ENCODE results near the gene LAGE3.

LAGE3 gene

GRCh38 chrX:154467556-154467955 lies 11.5 kb downstream of the LAGE3 start:
- Histone ChIP-seq H3K27me3 (ENCODE audit: insufficient read depth, low read depth, severe bottlenecking) (peaks cover 38% of the 10 kb centered on the region), H3K9me3 (ENCODE audit: severe bottlenecking) (no peaks in the 10 kb centered on the region), H3K27ac (no peak overlapping the region), H3K36me3 (peaks cover 87% of the 10 kb centered on the region), H3K4me3 (ENCODE audit: low read depth, low read length) (no peak overlapping the region)
- no peak for DNase-seq
- TF ChIP-seq CTCF (IDR thresholded peaks at IDR 0.05; ENCODE audit: low read depth, low read length) = no peak

- DNase-seq = no peak
- no peak overlapping the region for H3K27ac ChIP-seq
- H3K27me3 ChIP-seq (ENCODE audit: insufficient read depth, low read depth, severe bottlenecking) = peaks cover 38% of the 10 kb centered on the region
- TF ChIP-seq CTCF (IDR thresholded peaks at IDR 0.05; ENCODE audit: low read depth, low read length) = no peak
- no peak overlapping the region for H3K4me3 ChIP-seq (ENCODE audit: low read depth, low read length)
- H3K9me3 ChIP-seq (ENCODE audit: severe bottlenecking) = no peaks in the 10 kb centered on the region
- H3K36me3 ChIP-seq = peaks cover 93% of the 10 kb centered on the region
Observed at GRCh38 chrX:154466907-154467306, 12.2 kb downstream of the LAGE3 start.

- Histone ChIP-seq H3K27me3 (ENCODE audit: insufficient read depth, low read depth, severe bottlenecking) (peaks cover 41% of the 10 kb centered on the region), H3K4me3 (ENCODE audit: low read depth, low read length) (no peak overlapping the region), H3K9me3 (ENCODE audit: severe bottlenecking) (no peaks in the 10 kb centered on the region), H3K36me3 (peaks cover 93% of the 10 kb centered on the region), H3K27ac (no peak overlapping the region)
- no peak for DNase-seq
- TF ChIP-seq CTCF (IDR thresholded peaks at IDR 0.05; ENCODE audit: low read depth, low read length) = no peak
Observed at GRCh38 chrX:154466036-154466435, 13.0 kb downstream of the LAGE3 start.

GRCh38 chrX:154465601-154466000 lies 13.5 kb downstream of the LAGE3 start:
- Histone ChIP-seq H3K27ac (no peak overlapping the region), H3K9me3 (ENCODE audit: severe bottlenecking) (no peaks in the 10 kb centered on the region), H3K4me3 (ENCODE audit: low read depth, low read length) (no peak overlapping the region), H3K27me3 (ENCODE audit: insufficient read depth, low read depth, severe bottlenecking) (peaks cover 44% of the 10 kb centered on the region), H3K36me3 (peaks cover 93% of the 10 kb centered on the region)
- no peak for TF ChIP-seq CTCF (IDR thresholded peaks at IDR 0.05; ENCODE audit: low read depth, low read length)
- DNase-seq = no peak

GRCh38 chrX:154464806-154465365 lies 14.2 kb downstream of the LAGE3 start:
- peaks cover 43% of the 10 kb centered on the region for H3K27me3 ChIP-seq (ENCODE audit: insufficient read depth, low read depth, severe bottlenecking)
- H3K27ac ChIP-seq = no peak overlapping the region
- peaks cover 89% of the 10 kb centered on the region for H3K36me3 ChIP-seq
- no peak for TF ChIP-seq CTCF (IDR thresholded peaks at IDR 0.05; ENCODE audit: low read depth, low read length)
- no peaks in the 10 kb centered on the region for H3K9me3 ChIP-seq (ENCODE audit: severe bottlenecking)
- DNase-seq = no peak
- H3K4me3 ChIP-seq (ENCODE audit: low read depth, low read length) = no peak overlapping the region

GRCh38 chrX:154463611-154464220 lies 15.4 kb downstream of the LAGE3 start:
- no peak for TF ChIP-seq CTCF (IDR thresholded peaks at IDR 0.05; ENCODE audit: low read depth, low read length)
- no peaks in the 10 kb centered on the region for H3K9me3 ChIP-seq (ENCODE audit: severe bottlenecking)
- no peak overlapping the region for H3K4me3 ChIP-seq (ENCODE audit: low read depth, low read length)
- H3K36me3 ChIP-seq = peaks cover 78% of the 10 kb centered on the region
- no peak for DNase-seq
- no peak overlapping the region for H3K27ac ChIP-seq
- H3K27me3 ChIP-seq (ENCODE audit: insufficient read depth, low read depth, severe bottlenecking) = peaks cover 40% of the 10 kb centered on the region

Data from WERI-Rb-1 (cell line).